Measurements from ENCODE around the gene SHISAL2B.
A peak's percentile ranks its signal among the peaks of the same experiment; 100 is the strongest.

Gene SHISAL2B

DNA sequence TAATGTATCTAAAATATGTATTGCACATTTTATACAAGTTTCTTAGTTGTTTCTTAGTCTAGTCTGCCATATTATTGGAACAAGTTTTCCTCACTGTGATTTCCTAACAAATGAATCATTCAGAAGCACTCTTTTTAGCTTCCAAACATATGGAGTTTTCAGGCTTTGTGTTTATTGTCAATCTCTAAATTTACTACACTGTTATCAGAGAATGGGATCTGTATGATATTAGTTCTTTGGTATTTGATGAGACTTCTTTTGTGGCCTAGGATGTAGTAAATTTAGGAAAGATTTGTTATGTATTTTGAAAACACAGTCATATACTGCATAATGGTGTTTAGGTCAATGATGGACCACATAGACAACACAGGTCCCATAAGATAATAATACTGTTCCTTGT, 52.5 kb downstream of the SHISAL2B start:
- DNase-seq, result no peak

DNA sequence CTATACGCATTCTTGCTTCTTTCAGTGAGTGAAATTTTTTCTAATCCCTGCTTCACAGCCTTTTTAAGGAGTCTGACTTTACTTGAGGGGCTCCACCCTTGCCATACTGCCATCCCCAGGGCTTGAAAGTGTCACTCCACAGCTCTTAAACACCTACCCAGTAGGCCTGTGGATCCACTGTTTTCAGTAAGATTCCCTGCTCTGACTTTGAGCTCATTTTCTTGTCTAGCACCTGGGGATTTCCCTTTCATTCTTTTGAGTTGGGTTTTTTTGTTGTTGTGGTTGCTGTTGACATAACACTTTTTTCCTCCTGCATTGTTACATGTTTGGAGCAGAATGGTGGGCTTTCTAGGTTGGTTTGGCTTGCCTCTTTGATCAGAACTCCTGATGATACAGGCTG, 54.6 kb downstream of the SHISAL2B start:
- peaks cover 19% of the 10 kb centered on the region for H3K4me1 Mint-ChIP-seq (ENCODE audit: low read depth)
- peaks cover 43% of the 10 kb centered on the region for H3K36me3 Mint-ChIP-seq (ENCODE audit: low read depth)
- no peak for DNase-seq
- H3K4me3 Mint-ChIP-seq, result no peak overlapping the region
- no peak overlapping the region for H3K27ac Mint-ChIP-seq
- no peaks in the 10 kb centered on the region for H3K9me3 Mint-ChIP-seq
- H3K27me3 Mint-ChIP-seq, result no peaks in the 10 kb centered on the region

More for the DNA sequence above, 52.5 kb downstream of the SHISAL2B start:
- no peak overlapping the region for H3K27ac Mint-ChIP-seq
- H3K4me1 Mint-ChIP-seq (ENCODE audit: low read depth), result peaks cover 19% of the 10 kb centered on the region
- no peak overlapping the region for H3K4me3 Mint-ChIP-seq
- no peaks in the 10 kb centered on the region for H3K27me3 Mint-ChIP-seq
- no peaks in the 10 kb centered on the region for H3K9me3 Mint-ChIP-seq
- H3K36me3 Mint-ChIP-seq (ENCODE audit: low read depth), result peaks cover 59% of the 10 kb centered on the region

DNA sequence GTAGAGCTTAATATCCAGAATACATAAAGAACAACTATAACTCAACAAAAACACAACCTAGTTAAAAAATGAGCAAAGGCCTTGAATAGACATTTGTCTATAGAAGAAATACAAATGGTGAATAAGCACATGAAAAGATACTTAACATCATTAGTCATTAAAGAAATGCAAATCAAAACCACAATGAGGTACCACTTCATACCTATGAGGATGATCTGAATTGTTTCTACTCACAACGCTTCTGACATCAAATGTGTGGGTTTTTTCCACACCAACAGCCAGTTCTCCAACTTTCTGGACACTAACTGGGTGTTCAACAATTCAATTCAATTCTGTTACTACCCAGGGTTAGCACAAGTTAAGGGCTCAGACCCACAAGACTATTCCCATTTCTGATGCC, 56.1 kb downstream of the SHISAL2B start:
- no peak for DNase-seq
- Mint-ChIP-seq H3K36me3 (ENCODE audit: low read depth) (peaks cover 39% of the 10 kb centered on the region), H3K9me3 (no peaks in the 10 kb centered on the region), H3K27me3 (no peaks in the 10 kb centered on the region), H3K4me3 (no peak overlapping the region), H3K27ac (no peak overlapping the region), H3K4me1 (ENCODE audit: low read depth) (peaks cover 16% of the 10 kb centered on the region)

DNA sequence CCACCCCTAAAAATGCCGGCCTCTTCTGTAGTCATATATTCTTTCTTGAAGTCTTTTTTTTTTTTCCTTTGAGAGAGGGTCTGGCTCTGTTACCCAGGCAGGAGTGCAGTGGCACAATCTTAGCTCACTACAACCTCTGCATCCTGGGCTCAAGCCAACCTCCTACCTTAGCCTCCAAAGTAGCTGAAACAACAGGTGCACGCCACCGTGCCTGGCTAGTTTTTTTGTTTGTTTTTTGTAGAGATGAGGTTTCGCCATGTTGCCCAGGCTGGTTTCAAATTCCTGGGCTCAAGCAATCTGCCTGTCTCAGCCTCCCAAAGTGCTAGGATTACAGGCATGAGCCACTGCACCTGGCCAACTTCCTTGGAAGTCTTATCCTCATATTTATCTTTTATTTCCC, 59.1 kb downstream of the SHISAL2B start:
- Mint-ChIP-seq H3K9me3 (no peaks in the 10 kb centered on the region), H3K36me3 (ENCODE audit: low read depth) (peaks cover 40% of the 10 kb centered on the region), H3K4me3 (no peak overlapping the region), H3K27ac (no peak overlapping the region), H3K4me1 (ENCODE audit: low read depth) (peaks cover 16% of the 10 kb centered on the region), H3K27me3 (no peaks in the 10 kb centered on the region)
- DNase-seq, result no peak

DNA sequence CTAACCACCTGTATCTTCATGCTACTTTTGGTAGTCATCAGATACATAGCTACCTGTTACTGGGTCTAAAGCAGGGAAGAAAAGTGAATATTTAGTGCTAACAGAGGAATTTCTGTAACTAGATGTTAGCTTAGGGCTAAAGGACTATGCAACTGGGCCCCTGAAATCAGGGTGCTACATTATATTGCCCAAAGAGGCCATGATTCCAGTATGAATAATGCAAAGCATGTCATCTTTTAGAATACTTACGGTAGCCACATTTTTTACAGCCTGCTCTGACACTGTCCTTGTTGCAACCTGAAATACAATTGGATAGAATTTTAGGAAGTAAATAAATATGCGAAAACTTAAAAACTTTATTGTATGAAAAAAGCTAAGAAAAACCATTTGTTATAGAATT, 63.8 kb downstream of the SHISAL2B start:
- Mint-ChIP-seq H3K9me3 (no peaks in the 10 kb centered on the region), H3K4me3 (no peak overlapping the region), H3K27ac (no peak overlapping the region), H3K36me3 (ENCODE audit: low read depth) (peaks cover 41% of the 10 kb centered on the region), H3K4me1 (ENCODE audit: low read depth) (peaks cover 11% of the 10 kb centered on the region), H3K27me3 (no peaks in the 10 kb centered on the region)
- DNase-seq, result no peak

DNA sequence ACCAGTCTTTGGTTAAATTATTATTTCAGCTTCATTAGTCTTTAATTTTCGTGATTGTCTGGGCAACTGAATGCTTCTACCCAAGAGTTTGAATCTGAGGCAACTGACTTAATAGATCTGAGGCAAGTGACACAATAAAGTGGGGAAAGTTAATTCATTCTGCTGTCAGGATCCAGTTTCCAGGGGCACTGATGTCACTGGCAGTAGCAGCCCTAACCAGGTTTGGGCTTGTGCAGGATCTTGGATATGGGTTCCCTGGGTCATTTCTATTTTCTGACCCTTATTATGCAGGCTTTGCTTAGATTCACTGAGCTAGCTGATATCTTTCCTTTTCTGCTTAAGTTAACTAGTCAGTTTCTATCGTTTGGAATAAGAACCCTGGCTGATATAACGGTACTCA, 68.6 kb downstream of the SHISAL2B start:
- peaks cover 53% of the 10 kb centered on the region for H3K36me3 Mint-ChIP-seq (ENCODE audit: low read depth)
- no peak for DNase-seq
- H3K4me3 Mint-ChIP-seq, result no peak overlapping the region
- H3K27ac Mint-ChIP-seq, result no peak overlapping the region
- peaks cover 31% of the 10 kb centered on the region for H3K4me1 Mint-ChIP-seq (ENCODE audit: low read depth)
- H3K27me3 Mint-ChIP-seq, result no peaks in the 10 kb centered on the region
- H3K9me3 Mint-ChIP-seq, result no peaks in the 10 kb centered on the region

DNA sequence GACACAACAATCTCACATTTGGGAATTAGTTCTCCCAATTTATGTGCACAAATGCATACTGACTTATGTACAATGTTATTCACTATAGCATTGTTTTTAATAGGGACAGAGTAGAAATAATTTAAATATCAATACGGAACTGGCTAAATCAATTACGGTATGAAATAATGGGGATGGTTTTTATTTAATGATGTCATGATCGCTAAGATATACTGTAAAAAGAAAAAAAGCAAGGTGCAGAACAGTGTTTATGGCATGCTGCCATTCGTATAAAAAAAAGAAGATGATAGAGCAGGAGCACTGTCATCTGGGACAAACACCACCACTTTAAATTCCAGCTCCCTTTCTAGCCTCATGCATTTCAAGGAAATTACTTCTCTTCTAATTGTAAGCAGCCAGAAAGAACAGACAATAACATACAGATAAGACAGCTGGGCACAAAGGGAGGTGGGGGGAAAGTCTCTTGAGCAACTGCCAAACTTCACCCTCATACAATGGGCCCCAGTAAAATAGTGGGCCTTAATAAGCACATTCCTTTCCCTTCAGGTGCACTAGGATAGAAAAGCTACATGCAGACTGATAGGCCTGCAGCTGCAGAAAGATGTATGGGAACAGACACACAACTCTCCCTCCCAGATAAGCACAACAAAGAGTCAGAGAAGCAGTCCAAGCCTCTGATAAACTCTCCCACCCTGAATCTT, 69.8 kb downstream of the SHISAL2B start:
- no peaks in the 10 kb centered on the region for H3K9me3 Mint-ChIP-seq
- H3K27ac Mint-ChIP-seq, result no peak overlapping the region
- H3K36me3 Mint-ChIP-seq (ENCODE audit: low read depth), result peaks cover 56% of the 10 kb centered on the region
- H3K27me3 Mint-ChIP-seq, result no peaks in the 10 kb centered on the region
- peaks cover 35% of the 10 kb centered on the region for H3K4me1 Mint-ChIP-seq (ENCODE audit: low read depth)
- DNase-seq, result no peak
- no peak overlapping the region for H3K4me3 Mint-ChIP-seq

DNA sequence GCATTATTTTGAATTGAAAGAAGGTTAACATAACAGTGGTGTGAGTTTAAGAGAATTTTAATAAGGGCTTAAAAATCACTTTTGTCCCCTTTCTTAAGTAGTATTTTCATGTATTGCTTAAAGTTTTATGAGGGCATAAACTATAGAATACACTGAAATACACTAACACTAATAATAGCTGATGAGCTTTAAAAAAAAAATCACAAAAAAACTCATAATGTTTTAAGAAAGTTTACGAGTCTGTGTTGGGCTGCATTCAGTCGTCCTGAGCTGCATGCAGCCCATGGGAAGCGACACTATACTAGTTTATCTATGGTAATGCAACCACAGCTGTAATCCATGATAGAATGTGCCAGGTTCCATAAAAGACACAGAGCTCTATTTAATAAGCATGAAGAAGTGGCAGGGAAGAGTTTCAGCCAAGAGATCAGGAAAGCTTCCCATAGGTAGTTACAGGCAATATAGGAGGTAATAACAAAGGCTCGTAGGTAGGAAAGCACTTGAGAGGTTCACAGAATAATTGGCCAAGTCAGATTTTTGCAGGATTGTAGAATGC, 73.7 kb downstream of the SHISAL2B start:
- no peak for DNase-seq
- H3K36me3 Mint-ChIP-seq (ENCODE audit: low read depth), result peaks cover 72% of the 10 kb centered on the region
- H3K27ac Mint-ChIP-seq, result no peak overlapping the region
- H3K4me1 Mint-ChIP-seq (ENCODE audit: low read depth), result peaks cover 48% of the 10 kb centered on the region
- H3K27me3 Mint-ChIP-seq, result no peaks in the 10 kb centered on the region
- H3K4me3 Mint-ChIP-seq, result no peak overlapping the region
- H3K9me3 Mint-ChIP-seq, result no peaks in the 10 kb centered on the region

DNA sequence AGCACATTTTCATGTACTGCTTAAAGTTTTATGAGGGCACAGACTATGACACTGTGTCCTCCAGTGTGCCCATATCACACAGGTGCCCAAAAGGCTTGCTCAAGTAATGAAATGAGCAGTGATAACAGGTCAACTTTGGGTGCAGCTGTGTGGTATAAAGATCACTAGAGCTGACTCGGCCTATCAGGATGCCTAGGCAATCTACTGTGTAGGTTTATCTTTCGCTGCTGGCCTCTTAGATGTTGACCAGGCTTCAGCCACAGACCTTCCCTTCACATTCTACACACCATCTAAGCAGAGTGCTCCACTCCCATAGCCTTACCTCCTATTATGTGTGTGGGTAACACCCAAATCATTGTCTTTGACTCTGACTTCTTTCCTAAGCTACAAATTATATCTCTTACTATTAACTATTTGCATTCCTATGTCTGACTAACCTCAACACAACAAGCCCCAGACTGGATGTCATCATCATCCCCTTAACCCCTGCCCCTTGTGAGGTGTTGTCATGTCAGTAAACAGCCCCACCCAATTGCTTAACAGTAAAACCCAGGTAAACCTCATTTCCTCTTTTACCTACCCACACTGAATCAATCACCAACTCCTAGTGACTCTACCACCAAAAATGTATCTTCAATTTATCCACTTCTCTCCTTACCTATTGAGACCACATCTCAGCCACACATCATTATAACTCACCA, 75.7 kb downstream of the SHISAL2B start:
- Mint-ChIP-seq H3K27ac (no peak overlapping the region), H3K9me3 (no peaks in the 10 kb centered on the region), H3K36me3 (ENCODE audit: low read depth) (peaks cover 63% of the 10 kb centered on the region), H3K27me3 (no peaks in the 10 kb centered on the region), H3K4me3 (no peak overlapping the region), H3K4me1 (ENCODE audit: low read depth) (peaks cover 46% of the 10 kb centered on the region)
- no peak for DNase-seq

DNA sequence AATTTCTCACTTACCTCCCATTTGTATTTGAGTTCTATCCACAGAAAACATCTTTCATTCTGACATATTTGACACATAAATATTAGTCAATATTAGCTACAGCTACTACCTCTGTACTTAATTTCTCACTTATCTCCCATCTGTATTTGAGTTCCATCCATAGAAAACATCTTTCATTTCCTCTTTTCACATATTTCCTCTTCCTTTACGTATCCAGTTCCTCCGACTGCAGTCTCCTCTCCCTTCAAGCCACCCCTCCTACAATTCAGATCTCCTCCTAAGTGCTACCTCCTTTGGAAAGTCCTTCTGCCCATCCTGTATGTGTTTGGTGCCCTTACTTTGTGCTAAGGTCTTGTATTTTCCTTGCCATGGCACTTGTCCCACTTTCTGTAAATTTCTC, 76.6 kb downstream of the SHISAL2B start:
- Mint-ChIP-seq H3K27me3 (no peaks in the 10 kb centered on the region), H3K27ac (no peak overlapping the region), H3K4me3 (peak overlapping the region; percentile 97), H3K4me1 (ENCODE audit: low read depth) (peaks cover 49% of the 10 kb centered on the region), H3K9me3 (no peaks in the 10 kb centered on the region), H3K36me3 (ENCODE audit: low read depth) (peaks cover 56% of the 10 kb centered on the region)
- DNase-seq, result no peak

Measured in activated T-cell treated with anti-CD3 and anti-CD28 coated beads, Interleukin-2, amount 50 U/mL, for 24 hours (primary cell).